ENCODE measurements around the gene CX3CL1. TPM values are rescaled to one million over a fixed set of nuclear protein-coding genes. Genes with fewer than 3 reads are reported as not detected.
"Not testable (repeated sequence)": the region's sequence is repeated elsewhere in the genome, so short reads cannot be mapped to it uniquely, and the experiment has no call there.

The CX3CL1 gene
- total RNA-seq (2014; rRNA removed; shearing (Covaris generic)): 0.38 and 0.69 TPM in 2 replicates

GRCh38 chr16:57372372-57373116, at the start of gene CX3CL1:
Gene CX3CL1, plus strand, starts transcription at chr16:57372490. Its CDS starts 79 bp downstream, at chr16:57372569.
- no peaks in the 10 kb centered on the region; the same call in none of the 2 replicates for H3K27me3 ChIP-seq
- H3K4me3 ChIP-seq: peak within 1 kb of the TSS; percentile 45
- H3K36me3 ChIP-seq: no peaks in the 10 kb centered on the region
- DNase-seq: peak; percentile 74 to 77
- no peak within 1 kb of the TSS for H3K27ac ChIP-seq
- peaks cover 14% of the 10 kb centered on the region for H3K4me1 ChIP-seq
- no peaks in the 10 kb centered on the region for H3K9me3 ChIP-seq (replicated peaks)

GRCh38 chr16:57324749-57325148, 47.5 kb upstream of the CX3CL1 start:
- Histone ChIP-seq H3K27me3 (no peaks in the 10 kb centered on the region), H3K27ac (no peak overlapping the region), H3K9me3 (replicated peaks) (peaks cover 5% of the 10 kb centered on the region; the same call in 1 of the 2 replicates), H3K4me3 (no peak overlapping the region), H3K36me3 (no peaks in the 10 kb centered on the region), H3K4me1 (no peaks in the 10 kb centered on the region)
- no peak for DNase-seq

GRCh38 chr16:57325458-57325857, 46.8 kb upstream of the CX3CL1 start:
- H3K27me3 ChIP-seq: no peaks in the 10 kb centered on the region
- peaks cover 5% of the 10 kb centered on the region; the same call in 1 of the 2 replicates for H3K9me3 ChIP-seq (replicated peaks)
- H3K27ac ChIP-seq: no peak overlapping the region
- no peak overlapping the region for H3K4me3 ChIP-seq
- no peaks in the 10 kb centered on the region for H3K36me3 ChIP-seq
- no peak for DNase-seq
- H3K4me1 ChIP-seq: no peaks in the 10 kb centered on the region

- peaks cover 2% of the 10 kb centered on the region; the same call in 1 of the 2 replicates for H3K27me3 ChIP-seq
- H3K9me3 ChIP-seq (replicated peaks): peaks cover 5% of the 10 kb centered on the region; the same call in 1 of the 2 replicates
- DNase-seq: no peak
- H3K27ac ChIP-seq: no peak overlapping the region
- no peaks in the 10 kb centered on the region for H3K4me1 ChIP-seq
- H3K36me3 ChIP-seq: no peaks in the 10 kb centered on the region
- no peak overlapping the region for H3K4me3 ChIP-seq
Measured at GRCh38 chr16:57329718-57330327, 42.5 kb upstream of the CX3CL1 start.

- Histone ChIP-seq H3K27ac (no peak overlapping the region), H3K9me3 (replicated peaks) (peaks cover 3% of the 10 kb centered on the region; the same call in 1 of the 2 replicates), H3K36me3 (no peaks in the 10 kb centered on the region), H3K27me3 (peaks cover 2% of the 10 kb centered on the region; the same call in 1 of the 2 replicates), H3K4me1 (no peaks in the 10 kb centered on the region), H3K4me3 (no peak overlapping the region)
- DNase-seq: no peak
Measured at GRCh38 chr16:57331355-57331754, 40.9 kb upstream of the CX3CL1 start.

- Histone ChIP-seq H3K27me3 (peaks cover 2% of the 10 kb centered on the region; the same call in 1 of the 2 replicates), H3K9me3 (replicated peaks) (0 out of 2 replicates have a peak, but pooled peaks cover 4% of the 10 kb centered on the region), H3K4me1 (no peaks in the 10 kb centered on the region), H3K27ac (no peak overlapping the region), H3K36me3 (no peaks in the 10 kb centered on the region), H3K4me3 (no peak overlapping the region)
- no peak for DNase-seq
Measured at GRCh38 chr16:57333402-57333801, 38.9 kb upstream of the CX3CL1 start.

- no peak for DNase-seq
- 0 out of 2 replicates have a peak, but pooled peaks cover 4% of the 10 kb centered on the region for H3K9me3 ChIP-seq (replicated peaks)
- no peaks in the 10 kb centered on the region for H3K4me1 ChIP-seq
- H3K27me3 ChIP-seq: peaks cover 2% of the 10 kb centered on the region; the same call in 1 of the 2 replicates
- no peaks in the 10 kb centered on the region for H3K36me3 ChIP-seq
- H3K4me3 ChIP-seq: no peak overlapping the region
- H3K27ac ChIP-seq: no peak overlapping the region
Measured at GRCh38 chr16:57335366-57335765, 36.9 kb upstream of the CX3CL1 start.

- no peaks in the 10 kb centered on the region for H3K27me3 ChIP-seq
- H3K4me3 ChIP-seq: no peak overlapping the region
- DNase-seq: no peak
- no peak overlapping the region for H3K27ac ChIP-seq
- H3K4me1 ChIP-seq: peaks cover 14% of the 10 kb centered on the region
- 0 out of 2 replicates have a peak, but pooled peaks cover 4% of the 10 kb centered on the region for H3K9me3 ChIP-seq (replicated peaks)
- no peaks in the 10 kb centered on the region for H3K36me3 ChIP-seq
Measured at GRCh38 chr16:57341062-57341440, 31.2 kb upstream of the CX3CL1 start.

GRCh38 chr16:57341441-57342303, 30.6 kb upstream of the CX3CL1 start:
- H3K27me3 ChIP-seq: no peaks in the 10 kb centered on the region
- H3K9me3 ChIP-seq (replicated peaks): 0 out of 2 replicates have a peak, but pooled peaks cover 4% of the 10 kb centered on the region
- DNase-seq: peak; percentile 23 to 50
- H3K4me1 ChIP-seq: peaks cover 14% of the 10 kb centered on the region
- no peaks in the 10 kb centered on the region for H3K36me3 ChIP-seq
- H3K27ac ChIP-seq: no peak overlapping the region
- no peak overlapping the region for H3K4me3 ChIP-seq

- H3K36me3 ChIP-seq; DNase-seq; H3K27ac ChIP-seq; H3K27me3 ChIP-seq; H3K4me3 ChIP-seq; H3K9me3 ChIP-seq (replicated peaks): not testable (repeated sequence)
- peaks cover 14% of the 10 kb centered on the region for H3K4me1 ChIP-seq
Measured at GRCh38 chr16:57342606-57343005, 29.7 kb upstream of the CX3CL1 start.

- DNase-seq: no peak
- H3K4me1 ChIP-seq: peaks cover 14% of the 10 kb centered on the region
- H3K36me3 ChIP-seq: no peaks in the 10 kb centered on the region
- H3K27me3 ChIP-seq: no peaks in the 10 kb centered on the region
- no peak overlapping the region for H3K27ac ChIP-seq
- H3K4me3 ChIP-seq: no peak overlapping the region
- no peaks in the 10 kb centered on the region; the same call in 1 of the 2 replicates for H3K9me3 ChIP-seq (replicated peaks)
Measured at GRCh38 chr16:57343221-57343620, 29.1 kb upstream of the CX3CL1 start.

GRCh38 chr16:57344094-57344493, 28.2 kb upstream of the CX3CL1 start:
- H3K4me1 ChIP-seq: peaks cover 14% of the 10 kb centered on the region
- H3K4me3 ChIP-seq; H3K27ac ChIP-seq; H3K9me3 ChIP-seq (replicated peaks); DNase-seq; H3K27me3 ChIP-seq; H3K36me3 ChIP-seq: not testable (repeated sequence)

GRCh38 chr16:57345021-57345420, 27.3 kb upstream of the CX3CL1 start:
- H3K4me1 ChIP-seq: peaks cover 14% of the 10 kb centered on the region
- H3K9me3 ChIP-seq (replicated peaks): peaks cover 3% of the 10 kb centered on the region; the same call in 1 of the 2 replicates
- H3K27me3 ChIP-seq: no peaks in the 10 kb centered on the region
- no peaks in the 10 kb centered on the region for H3K36me3 ChIP-seq
- H3K27ac ChIP-seq: no peak overlapping the region
- no peak overlapping the region for H3K4me3 ChIP-seq
- DNase-seq: no peak

GRCh38 chr16:57345666-57346204, 26.6 kb upstream of the CX3CL1 start:
- Histone ChIP-seq H3K27ac (no peak overlapping the region), H3K4me3 (no peak overlapping the region), H3K36me3 (no peaks in the 10 kb centered on the region), H3K4me1 (peaks cover 14% of the 10 kb centered on the region), H3K27me3 (no peaks in the 10 kb centered on the region), H3K9me3 (replicated peaks) (peaks cover 3% of the 10 kb centered on the region; the same call in 1 of the 2 replicates)
- DNase-seq: no peak
